ENCODE results near the gene PDE4A. TPM values are rescaled to one million over a fixed set of nuclear protein-coding genes. Genes with fewer than 3 reads are reported as not detected.

PDE4A gene
- total and polyA plus RNA-seq, 7 donors = 4.1 to 29.0 (median 14.4) TPM

DNA sequence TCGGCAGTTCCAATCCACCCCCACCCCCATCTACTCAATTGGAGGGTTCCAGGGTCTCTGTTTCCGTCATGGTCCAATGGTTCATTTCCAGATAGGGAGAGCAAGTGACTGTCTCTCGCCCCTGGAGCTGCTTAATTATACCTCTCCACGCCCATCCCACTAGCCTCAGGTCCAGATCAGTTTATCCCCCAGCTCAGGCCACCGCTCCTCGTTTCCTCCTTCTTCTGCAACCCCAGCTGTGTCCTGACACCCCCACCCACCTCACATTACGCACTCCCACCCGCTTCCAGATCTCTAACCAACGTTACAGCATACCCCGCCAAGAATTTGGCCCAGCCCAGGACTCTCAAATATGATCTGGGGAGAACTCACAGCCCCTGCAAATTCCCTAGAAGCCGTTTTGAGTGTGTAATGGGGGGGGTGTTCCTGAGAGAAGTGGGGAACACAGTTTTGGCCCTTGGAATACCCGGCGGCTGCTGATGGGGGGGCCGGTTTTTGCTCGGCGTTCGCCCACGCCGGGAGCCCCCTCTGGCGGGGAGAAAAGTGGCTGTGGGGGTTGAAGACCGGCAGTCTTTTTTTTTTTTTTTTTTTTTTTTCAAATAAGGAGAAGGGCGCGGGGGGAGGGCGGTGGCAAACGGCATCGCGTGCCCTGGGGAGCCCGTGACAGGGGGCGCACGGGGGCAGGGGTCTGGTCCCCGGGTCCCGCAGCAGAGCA, 1.7 kb upstream of the PDE4A start:
- Histone ChIP-seq H3K4me3 (peak overlapping the region; percentile 40), H3K4me1 (peaks cover 22% of the 10 kb centered on the region), H3K36me3 (ENCODE audit: insufficient read depth in 1 of 2, low read depth in 1 of 2) (no peaks in the 10 kb centered on the region), H3K9me3 (no peaks in the 10 kb centered on the region), H3K27me3 (ENCODE audit: insufficient read depth in 3 of 3, low read length in 2 of 3) (peaks cover 0 to 67% (median 26%) of the 10 kb centered on the region in 3 donors), H3K27ac (no peak overlapping the region)
- DNase-seq = no peak
- intact Hi-C loops (cut with DNase I) = no loop called here
- 1 to 3% (median 2%) methylated on average over 21 to 32 of the region's 32 CpGs for WGBS, 3 donors
- no peak for ATAC-seq
- TF ChIP-seq, protein P1, sequence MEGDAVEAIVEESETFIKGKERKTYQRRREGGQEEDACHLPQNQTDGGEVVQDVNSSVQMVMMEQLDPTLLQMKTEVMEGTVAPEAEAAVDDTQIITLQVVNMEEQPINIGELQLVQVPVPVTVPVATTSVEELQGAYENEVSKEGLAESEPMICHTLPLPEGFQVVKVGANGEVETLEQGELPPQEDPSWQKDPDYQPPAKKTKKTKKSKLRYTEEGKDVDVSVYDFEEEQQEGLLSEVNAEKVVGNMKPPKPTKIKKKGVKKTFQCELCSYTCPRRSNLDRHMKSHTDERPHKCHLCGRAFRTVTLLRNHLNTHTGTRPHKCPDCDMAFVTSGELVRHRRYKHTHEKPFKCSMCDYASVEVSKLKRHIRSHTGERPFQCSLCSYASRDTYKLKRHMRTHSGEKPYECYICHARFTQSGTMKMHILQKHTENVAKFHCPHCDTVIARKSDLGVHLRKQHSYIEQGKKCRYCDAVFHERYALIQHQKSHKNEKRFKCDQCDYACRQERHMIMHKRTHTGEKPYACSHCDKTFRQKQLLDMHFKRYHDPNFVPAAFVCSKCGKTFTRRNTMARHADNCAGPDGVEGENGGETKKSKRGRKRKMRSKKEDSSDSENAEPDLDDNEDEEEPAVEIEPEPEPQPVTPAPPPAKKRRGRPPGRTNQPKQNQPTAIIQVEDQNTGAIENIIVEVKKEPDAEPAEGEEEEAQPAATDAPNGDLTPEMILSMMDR (IDR thresholded peaks at IDR 0.05) = no peak

DNA sequence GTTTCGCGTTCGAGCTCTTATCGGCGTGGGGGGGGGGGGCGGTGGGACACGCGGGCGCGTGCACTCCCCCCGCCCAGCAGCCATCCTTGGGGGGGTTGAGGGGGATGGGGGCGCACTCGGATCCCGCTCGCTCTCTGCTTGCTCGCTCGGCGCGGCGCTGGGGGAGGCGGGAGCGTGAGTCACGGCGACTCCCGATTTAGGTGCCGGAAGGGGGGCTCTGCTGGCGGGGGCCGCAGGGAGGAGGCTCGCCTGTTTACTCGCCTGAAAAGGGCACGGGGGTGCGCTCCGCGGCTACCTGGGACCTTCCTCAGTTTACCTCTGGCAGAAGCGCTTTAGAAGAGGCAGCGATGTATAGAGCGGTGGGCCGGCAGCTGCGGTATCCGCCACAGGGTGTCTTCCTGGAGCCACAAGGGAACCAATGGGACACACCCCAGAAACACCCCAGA, 1.1 kb upstream of the PDE4A start:
- H3K36me3 ChIP-seq (ENCODE audit: insufficient read depth in 1 of 2, low read depth in 1 of 2) = no peaks in the 10 kb centered on the region
- TF ChIP-seq, protein P1 (IDR thresholded peaks at IDR 0.05) = no peak
- ATAC-seq = peak in 2 of 4 donors; percentile 19 to 33
- peak overlapping the region; percentile 40 for H3K4me3 ChIP-seq
- intact Hi-C loops (cut with DNase I) = no loop called here
- peaks cover 0 to 70% (median 26%) of the 10 kb centered on the region in 3 donors for H3K27me3 ChIP-seq (ENCODE audit: insufficient read depth in 3 of 3, low read length in 2 of 3)
- no peak overlapping the region for H3K27ac ChIP-seq
- no peaks in the 10 kb centered on the region for H3K9me3 ChIP-seq
- WGBS, 3 donors = 0 to 1% (median 0%) methylated on average over 23 to 40 of the region's 40 CpGs
- DNase-seq = peak in 1 of 2 donors; percentile 62
- peaks cover 22% of the 10 kb centered on the region for H3K4me1 ChIP-seq

DNA sequence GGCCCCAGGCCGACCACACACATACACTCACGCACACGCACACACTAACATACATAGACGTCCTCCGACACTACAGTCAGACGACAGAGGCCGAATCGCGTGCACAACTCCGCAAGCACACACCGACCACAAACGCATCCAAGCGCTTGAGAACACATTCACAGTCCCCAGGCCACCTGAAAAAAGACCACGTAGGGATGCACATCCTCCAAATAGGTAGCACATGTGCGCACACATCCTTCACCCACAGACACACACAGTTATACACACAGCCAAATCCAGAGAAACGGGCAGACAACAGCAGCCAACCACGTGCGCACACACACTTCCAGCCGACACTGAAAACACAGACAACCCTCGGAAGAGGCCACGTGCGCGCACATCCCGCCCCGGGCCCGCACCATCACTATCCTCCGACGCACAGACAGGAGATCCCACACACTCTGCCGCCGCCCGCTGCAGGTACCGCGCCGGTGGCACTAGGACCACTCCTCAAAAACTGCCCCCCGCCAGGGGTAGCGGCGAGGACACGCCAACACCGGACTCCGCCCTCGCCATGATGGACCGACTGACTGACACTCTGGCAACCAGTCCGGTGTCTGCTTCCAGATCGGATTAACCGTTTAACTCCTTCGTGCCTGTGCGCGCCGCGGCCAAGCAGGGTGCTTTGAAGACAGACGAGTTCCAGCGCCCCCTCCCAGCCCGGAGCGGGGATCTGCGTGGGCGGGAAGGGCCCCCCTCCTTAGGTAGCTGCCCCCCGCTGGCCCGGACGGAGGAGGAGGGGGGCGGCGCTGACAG, 493 bp upstream of the PDE4A start:
- no peak for ATAC-seq
- H3K4me3 ChIP-seq = peak overlapping the region; percentile 40
- no peak overlapping the region for H3K27ac ChIP-seq
- WGBS, 3 donors = 0 to 1% (median 1%) methylated on average over 55 to 58 of the region's 61 CpGs
- no peaks in the 10 kb centered on the region for H3K36me3 ChIP-seq (ENCODE audit: insufficient read depth in 1 of 2, low read depth in 1 of 2)
- peaks cover 22% of the 10 kb centered on the region for H3K4me1 ChIP-seq
- intact Hi-C loops (cut with DNase I) = no loop called here
- H3K27me3 ChIP-seq (ENCODE audit: insufficient read depth in 3 of 3, low read length in 2 of 3) = peaks cover 0 to 70% (median 26%) of the 10 kb centered on the region in 3 donors
- peak in 1 of 2 donors; percentile 62 for DNase-seq
- TF ChIP-seq, protein P1 (IDR thresholded peaks at IDR 0.05) = no peak
- H3K9me3 ChIP-seq = no peaks in the 10 kb centered on the region

DNA sequence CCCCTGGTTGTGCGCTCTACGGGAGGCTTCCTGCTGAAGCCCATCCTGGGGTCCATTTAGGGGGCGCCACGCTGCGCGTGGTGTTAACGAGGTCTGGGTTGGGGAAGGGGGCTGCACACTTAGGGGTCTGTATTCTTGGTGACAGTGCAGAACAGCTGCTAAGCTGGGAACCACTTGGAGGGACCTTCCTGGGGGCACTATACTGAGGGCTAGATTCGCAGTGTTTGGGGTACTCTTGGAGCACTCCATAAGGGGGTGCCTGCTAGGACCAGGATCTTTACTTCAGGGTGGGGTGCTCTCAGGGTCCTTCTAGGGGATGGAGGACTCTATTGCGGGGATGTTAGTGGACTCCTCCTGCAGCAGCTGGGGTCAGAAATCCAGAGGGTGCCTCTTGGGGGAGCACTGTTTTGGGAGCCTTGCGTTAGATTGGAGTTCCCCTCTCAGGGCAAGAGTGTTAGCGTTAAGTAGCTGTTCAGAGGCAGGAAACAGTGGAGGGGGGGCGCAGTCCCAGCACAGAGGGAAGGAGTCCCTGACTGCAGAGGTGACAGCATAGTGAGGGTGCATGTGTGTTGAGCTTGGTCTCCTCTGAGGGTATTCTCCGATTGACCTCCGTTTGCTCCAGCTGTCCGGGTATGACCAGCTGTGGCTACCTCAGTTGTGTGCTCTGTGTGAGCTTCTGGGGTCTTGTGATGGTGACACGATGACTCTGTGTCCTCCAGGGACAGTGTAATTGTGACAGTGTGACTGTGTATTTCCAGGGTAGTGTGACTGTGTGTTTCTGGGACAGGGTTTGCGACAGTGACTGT, 1.1 kb downstream of the PDE4A start:
- H3K27ac ChIP-seq = no peak overlapping the region
- no peaks in the 10 kb centered on the region for H3K9me3 ChIP-seq
- H3K36me3 ChIP-seq (ENCODE audit: insufficient read depth in 1 of 2, low read depth in 1 of 2) = no peaks in the 10 kb centered on the region
- H3K4me1 ChIP-seq = peaks cover 18% of the 10 kb centered on the region
- peaks cover 0 to 70% (median 26%) of the 10 kb centered on the region in 3 donors for H3K27me3 ChIP-seq (ENCODE audit: insufficient read depth in 3 of 3, low read length in 2 of 3)
- DNase-seq = no peak
- intact Hi-C loops (cut with DNase I) = no loop called here
- ATAC-seq = no peak
- 20 to 24% (median 24%) methylated on average over 17 of the region's 17 CpGs for WGBS, 3 donors
- no peak overlapping the region for H3K4me3 ChIP-seq
- TF ChIP-seq, protein P1 (IDR thresholded peaks at IDR 0.05) = no peak

All from psoas muscle (tissue), 8 donors.